HG03280 (cell line): ENCODE measurements around the gene BCAS3.
A peak's percentile ranks its signal among the peaks of the same experiment; 100 is the strongest.

Experiments
- ATAC-seq: cut with Tn5 transposase; IDR thresholded peaks from one replicate; pipeline ENCODE4 v1.9.1; 2021; ENCODE audit warnings: mild to moderate bottlenecking, moderate library complexity; ENCODE audit not compliant: unreplicated experiment

BCAS3 gene

DNA sequence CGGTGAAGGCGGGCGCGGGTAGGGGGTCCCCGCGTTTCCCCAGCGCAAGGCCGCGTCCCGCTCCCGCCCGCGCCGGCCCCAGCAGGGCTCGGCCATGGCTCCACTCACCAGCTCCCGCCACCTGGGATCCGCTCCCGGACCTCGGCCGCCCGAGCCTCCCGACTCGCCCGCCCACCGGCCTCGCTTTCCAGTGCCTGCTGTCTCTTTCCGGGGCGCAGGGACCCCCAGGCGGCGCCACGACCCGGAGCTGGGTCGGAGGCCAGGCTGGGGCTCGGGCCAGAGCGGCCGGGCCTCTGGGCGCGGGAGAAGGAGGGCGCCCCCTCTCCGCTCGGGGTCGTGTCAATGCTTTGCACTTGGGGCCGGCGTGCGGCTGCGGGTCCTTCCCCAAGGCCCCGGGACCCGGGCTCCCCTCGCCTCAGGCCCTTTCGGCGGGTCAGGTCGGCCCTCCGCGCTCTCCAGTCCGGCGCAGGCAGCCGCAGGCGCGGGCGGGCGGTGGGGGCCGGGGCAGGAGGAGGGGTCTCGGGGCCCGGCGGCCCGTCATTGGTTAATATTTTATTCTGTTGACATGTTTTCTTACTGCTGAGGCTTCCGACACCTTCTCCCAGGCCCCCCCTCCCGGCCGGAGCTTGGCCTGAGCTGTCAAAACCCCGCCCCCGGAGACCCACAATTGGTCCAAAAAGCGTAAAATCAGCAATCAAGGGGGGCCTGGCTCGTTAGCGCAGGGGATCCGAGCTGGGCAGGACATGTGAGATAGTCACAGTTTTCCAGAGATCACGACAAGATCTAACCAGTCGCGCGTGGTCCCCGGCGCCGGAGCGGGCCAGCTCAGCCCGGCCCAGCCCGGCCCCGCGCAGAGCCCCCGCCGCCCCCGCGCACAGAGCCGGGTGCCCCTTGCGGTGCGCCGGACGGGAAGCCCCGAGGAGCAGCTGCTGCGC, 721.7 kb downstream of the BCAS3 start, which contains the start of gene TBX2:
Gene TBX2, plus strand, starts transcription at position 713 of the 935 bp plus-strand sequence. CDS start 334 bp downstream, outside the sequence.
- no peak for ATAC-seq

- ATAC-seq, result no peak
Observed at GRCh38 chr17:61400066-61400716, 722.5 kb downstream of the BCAS3 start.

DNA sequence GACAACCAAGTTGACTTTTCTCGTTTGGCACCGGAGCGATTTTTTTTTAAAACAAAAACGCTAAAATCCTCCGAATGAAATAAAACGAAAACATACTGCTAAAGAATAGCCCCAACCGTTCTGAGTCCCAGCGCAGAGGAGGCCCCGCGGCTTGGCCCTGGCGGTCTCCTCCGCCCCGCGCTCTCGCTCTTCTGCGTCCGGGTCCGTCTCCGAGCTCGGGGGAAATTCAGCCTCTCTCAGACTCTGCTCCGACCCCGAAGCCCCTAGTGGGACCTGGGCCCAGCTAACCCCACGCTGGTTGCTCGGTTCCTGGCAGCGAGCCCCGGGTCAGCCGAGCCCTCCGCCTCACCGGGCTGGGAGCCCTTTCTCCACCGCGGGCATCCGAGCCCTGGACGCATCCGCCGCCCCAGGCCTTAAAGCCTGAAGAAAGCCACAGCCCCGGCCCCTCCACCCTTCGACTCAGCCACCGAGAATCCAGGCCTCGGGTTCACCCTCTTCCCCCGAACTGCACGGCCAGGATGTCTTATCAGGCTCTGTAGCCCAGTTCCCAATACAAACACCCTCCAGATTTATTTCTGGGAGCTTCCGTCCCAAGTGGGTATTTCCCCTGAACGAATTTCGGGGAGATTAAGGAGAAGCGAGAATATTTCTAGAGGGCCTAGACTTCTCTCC, 723.2 kb downstream of the BCAS3 start:
- no peak for ATAC-seq

- no peak for ATAC-seq
Observed at GRCh38 chr17:61401389-61402072, 723.9 kb downstream of the BCAS3 start.

DNA sequence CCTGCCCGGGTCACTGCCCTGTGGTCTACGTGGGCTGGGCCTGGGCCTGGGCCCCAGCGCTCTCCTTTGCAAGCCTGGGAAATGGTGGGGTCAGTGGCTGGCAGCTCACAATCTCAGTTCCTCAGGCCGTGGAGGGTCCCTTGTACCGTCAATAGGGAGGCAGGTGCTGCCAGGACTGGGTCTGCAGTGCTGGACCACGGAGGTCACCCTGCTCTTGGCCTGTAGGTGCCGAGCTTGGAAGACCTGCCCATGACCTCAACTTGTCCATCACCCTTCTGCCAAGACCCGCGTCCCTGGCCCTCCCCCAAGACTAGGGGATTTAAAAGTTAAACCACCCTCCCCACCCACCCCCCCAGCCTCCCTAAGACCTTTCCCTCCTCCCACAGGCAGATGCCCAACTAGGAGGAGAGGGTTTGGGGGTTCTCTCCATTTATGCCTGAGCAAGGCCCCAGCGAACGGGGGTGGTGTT, 724.5 kb downstream of the BCAS3 start:
- no peak for ATAC-seq

- no peak for ATAC-seq
Observed at GRCh38 chr17:61402978-61403800, 725.5 kb downstream of the BCAS3 start.

DNA sequence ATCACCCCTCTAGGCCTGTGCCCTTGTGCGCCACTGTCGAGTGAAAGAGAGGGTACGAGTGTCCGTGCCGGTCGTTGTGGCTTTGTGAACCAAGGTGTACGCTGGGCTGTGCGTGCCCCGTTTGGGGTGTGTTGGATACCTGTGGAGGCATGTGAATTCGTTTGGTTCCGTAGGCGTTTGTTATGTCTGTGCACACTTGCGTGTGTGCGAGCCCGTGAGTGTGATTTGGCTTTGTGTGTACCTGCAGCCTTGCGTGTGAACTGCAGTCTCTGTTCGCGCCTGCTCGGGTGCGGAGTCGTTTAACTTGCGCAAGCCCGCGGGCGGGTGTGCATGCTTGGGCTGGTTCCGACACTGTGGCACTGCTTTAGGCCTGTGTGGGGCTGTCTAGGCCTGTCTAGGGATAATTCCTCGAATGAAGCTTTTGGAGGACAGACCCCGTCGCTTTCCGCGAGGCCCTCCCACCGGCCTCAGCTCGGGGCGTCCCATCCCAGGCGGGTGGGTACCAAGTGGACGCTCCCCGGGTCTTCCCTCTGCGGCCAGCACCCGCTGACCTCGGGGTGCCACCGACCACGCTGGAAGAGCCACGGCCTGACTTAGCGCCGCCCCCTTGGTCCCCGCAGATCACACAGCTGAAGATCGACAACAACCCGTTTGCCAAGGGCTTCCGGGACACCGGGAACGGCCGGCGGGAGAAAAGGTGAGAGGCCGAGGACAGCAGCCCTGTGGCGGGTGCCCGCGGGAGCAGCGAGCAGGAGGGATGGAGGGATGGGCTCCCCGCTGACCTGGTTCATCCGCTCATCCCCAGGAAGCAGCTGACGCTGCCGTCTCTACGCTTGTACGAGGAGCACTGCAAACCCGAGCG, 726.4 kb downstream of the BCAS3 start:
- no peak for ATAC-seq

GRCh38 chr17:61404663-61404912, 726.9 kb downstream of the BCAS3 start:
- ATAC-seq, result no peak

DNA sequence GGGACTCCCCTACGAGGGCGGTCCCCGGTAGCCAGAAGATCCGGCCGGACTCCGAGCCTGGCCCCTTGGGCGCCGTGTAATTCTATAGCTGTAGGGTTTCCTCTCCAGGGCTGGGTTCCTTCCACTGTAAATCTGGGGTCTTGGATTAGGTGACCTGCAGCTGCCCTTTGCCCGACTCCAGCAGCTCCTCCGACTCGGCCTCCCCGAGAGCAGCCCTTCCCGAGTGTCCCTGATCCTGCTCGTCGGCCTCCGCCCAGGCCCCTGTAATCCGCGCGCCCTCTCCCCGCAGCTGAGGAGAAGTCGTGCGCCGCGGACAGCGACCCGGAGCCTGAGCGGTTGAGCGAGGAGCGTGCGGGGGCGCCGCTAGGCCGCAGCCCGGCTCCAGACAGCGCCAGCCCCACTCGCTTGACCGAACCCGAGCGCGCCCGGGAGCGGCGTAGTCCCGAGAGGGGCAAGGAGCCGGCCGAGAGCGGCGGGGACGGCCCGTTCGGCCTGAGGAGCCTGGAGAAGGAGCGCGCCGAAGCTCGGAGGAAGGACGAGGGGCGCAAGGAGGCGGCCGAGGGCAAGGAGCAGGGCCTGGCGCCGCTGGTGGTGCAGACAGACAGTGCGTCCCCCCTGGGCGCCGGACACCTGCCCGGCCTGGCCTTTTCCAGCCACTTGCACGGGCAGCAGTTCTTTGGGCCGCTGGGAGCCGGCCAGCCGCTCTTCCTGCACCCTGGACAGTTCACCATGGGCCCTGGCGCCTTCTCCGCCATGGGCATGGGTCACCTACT, 727.4 kb downstream of the BCAS3 start:
- no peak for ATAC-seq

DNA sequence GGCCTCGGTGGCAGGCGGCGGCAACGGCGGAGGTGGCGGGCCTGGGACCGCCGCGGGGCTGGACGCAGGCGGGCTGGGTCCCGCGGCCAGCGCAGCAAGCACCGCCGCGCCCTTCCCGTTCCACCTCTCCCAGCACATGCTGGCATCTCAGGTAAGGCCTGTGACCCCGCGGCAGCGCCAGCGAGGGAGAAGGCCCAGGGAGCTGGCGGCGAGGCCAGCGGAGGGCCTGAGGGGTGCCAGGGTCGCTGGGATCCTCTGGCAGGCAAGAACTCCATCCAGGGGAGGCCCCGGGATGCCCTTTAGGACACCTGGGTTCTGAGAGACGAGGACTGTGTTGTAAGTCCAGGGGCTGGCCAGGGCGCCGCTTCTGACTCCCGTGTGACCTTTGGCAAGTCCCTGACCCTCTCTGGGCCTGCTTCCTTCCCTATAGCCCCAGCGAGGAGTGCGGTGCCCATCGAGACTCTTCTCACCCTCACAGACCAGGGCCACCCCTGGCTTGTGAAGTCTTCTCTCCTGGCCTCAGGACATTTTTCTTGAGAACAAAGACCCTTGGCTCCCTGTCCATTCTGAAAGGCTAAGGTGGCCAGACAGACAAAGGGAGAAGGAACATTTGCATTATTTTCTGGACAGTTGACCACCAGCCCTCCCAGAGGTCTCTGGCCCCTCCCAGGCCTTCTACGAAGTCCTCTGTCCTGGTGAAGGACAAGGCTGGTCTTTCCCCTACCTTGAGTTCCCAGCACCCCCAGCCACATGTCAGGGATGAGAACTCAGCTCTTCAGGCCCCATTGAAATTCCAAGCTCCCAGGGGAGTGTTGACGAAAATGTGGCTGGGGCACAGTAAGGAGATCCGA, 728.3 kb downstream of the BCAS3 start:
- no peak for ATAC-seq

DNA sequence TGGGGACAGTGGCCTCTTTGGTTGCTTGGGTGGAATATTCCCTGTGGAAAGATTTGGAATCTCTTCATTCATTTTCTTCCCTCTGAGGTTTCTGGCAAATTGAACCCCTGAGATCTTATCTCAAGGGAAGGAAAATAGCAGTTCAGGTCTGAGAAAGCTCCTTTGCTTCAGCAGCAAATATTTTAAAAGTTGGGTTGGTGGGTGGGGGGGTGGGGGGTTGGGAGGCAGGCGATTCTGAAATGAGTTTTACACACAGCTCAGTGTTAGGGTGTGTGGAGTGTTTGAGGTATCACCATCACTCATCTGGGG, 728.8 kb downstream of the BCAS3 start:
- ATAC-seq, result no peak

DNA sequence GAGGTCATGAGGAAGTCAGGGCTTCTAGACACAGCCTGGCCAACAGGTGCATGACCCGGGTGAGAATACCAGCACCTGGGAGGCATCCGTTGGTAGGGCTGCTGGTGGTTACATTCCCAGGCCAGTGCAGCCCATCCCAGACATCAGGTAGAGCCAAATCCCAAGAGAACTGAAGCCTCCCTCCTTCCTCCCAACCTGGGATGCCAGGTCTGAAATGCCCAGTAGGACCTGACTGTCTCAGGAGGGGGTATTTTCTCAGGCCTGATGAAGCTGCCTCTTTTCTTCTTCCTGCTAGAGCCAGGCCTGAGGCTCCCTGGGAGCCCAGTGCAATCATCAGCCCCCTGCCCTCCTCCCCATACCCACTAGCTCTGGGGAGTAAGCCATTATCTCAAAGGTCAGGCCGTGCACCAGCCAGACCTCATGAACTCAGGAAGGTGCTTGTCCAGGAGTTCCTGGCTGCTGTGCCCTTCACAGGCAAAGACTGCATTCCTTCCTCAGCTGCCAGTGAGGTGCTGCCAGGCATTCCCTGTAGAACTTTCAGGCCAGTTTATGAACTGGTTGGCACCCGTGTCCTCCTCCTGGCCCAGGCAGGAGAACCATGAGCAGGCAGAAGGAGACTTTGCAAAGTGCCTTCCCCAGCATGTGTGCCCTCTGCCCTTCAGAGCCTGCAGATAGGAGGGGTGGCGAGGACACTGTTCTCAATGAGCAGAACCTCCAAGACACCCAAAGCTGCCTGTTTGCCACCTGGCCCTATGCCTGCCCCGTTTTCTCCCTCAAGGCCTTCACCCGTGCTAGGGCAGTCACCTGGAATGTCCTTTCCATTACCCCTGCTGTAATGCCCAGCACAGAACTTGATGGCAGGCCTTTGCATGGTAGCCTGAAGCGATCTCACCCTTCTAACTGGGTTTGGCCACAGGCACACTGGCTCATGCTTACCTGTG, 729.6 kb downstream of the BCAS3 start:
- ATAC-seq, result no peak

DNA sequence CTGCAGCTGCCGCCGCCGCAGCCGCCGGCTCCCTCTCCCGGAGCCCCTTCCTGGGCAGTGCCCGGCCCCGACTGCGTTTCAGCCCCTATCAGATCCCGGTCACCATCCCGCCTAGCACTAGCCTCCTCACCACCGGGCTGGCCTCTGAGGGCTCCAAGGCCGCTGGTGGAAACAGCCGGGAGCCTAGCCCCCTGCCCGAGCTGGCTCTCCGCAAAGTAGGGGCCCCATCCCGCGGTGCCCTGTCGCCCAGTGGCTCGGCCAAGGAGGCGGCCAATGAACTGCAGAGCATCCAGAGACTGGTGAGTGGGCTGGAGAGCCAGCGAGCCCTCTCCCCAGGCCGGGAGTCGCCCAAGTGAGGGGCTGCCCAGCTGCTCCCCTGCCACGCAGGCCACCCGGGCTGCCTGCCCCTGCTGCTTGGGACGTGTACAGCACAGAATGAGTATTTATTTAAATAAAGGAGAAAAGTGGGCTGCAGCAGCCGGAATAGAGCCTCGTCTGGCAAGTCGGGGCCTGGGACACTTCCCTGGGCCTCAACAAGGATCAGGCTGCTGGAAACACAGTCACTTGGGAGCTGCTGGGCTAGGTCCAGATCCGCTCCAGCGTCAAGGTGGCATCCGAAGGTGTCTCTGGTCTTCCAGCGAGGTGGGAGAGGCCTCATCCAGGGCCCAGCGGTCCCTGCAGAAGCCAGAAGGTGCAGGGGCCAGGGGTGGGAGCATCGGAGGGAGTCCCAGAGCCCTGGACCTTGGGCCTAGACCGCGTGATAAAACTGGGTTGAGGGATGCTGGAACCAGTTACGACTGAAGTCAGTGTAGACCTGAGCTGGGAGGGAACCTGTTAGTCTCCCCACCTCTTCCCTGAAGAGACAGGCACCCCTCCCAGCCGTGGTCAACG, 730.7 kb downstream of the BCAS3 start:
- no peak for ATAC-seq

GRCh38 chr17:61409301-61410112, 731.9 kb downstream of the BCAS3 start:
- ATAC-seq, result peak; percentile 33
